ENCODE measurements around the gene CERS6. TPM values are rescaled to one million over a fixed set of nuclear protein-coding genes. Genes with fewer than 3 reads are reported as not detected.

Gene CERS6
- polyA plus RNA-seq, 1 donor from 2014 or later = 59.3 TPM

DNA sequence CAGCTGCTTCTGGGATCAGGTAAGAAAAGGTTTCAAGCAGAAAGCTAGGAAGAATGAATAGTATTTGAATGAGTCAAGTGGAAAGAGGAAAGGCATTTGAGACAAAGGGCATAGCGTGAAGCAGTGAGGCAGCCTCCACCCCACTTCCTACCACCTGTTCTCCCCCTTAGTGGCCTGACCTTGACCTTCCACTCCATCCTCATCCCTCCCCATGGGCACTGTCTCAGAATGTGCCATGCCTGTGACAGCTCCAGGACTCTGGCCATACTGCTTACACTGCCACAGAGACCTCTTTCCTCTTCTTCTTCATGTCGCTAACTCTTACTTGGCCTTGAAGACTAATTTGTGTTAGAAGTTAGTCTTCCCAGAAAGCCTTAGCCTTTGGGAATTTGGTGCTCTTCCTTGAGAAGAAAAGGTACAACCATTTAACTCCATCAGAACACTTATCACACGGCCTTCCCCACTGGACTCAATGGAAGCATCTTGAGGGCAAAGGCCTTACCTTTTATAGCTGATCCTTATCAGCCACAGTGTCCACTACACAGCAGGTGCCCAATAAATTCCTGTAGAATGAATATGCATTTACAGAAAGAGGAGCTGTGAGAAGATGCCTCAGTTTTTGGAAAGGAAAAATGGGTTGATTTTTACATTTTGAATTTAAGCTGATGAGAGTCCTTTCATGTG lies 331.2 kb downstream of the CERS6 start:
- H3K9me2 ChIP-seq (ENCODE audit: insufficient read depth, low read length) = no peaks in the 10 kb centered on the region
- H3K9ac ChIP-seq (ENCODE audit: low read length) = no peak overlapping the region
- no peak overlapping the region for H3K4me2 ChIP-seq (ENCODE audit: low read length)
- H2AFZ ChIP-seq (ENCODE audit: low read depth, low read length) = no peak overlapping the region
- no peaks in the 10 kb centered on the region for H3K79me2 ChIP-seq (replicated peaks; ENCODE audit: insufficient read depth, low read length)
- no peaks in the 10 kb centered on the region for H3K9me3 ChIP-seq (ENCODE audit: low read length)
- no peaks in the 10 kb centered on the region for H3K36me3 ChIP-seq (ENCODE audit: insufficient read depth, low read length)
- H3K27me3 ChIP-seq (ENCODE audit: insufficient read depth, low read depth, low read length) = no peaks in the 10 kb centered on the region
- no peak for TF ChIP-seq EZH2 (IDR thresholded peaks at IDR 0.05; ENCODE audit: borderline replicate concordance, insufficient read depth, low read length, poor library complexity, severe bottlenecking)
- no peak for TF ChIP-seq RAD21 (conservative IDR thresholded peaks at IDR 0.05)
- TF ChIP-seq, protein P1, sequence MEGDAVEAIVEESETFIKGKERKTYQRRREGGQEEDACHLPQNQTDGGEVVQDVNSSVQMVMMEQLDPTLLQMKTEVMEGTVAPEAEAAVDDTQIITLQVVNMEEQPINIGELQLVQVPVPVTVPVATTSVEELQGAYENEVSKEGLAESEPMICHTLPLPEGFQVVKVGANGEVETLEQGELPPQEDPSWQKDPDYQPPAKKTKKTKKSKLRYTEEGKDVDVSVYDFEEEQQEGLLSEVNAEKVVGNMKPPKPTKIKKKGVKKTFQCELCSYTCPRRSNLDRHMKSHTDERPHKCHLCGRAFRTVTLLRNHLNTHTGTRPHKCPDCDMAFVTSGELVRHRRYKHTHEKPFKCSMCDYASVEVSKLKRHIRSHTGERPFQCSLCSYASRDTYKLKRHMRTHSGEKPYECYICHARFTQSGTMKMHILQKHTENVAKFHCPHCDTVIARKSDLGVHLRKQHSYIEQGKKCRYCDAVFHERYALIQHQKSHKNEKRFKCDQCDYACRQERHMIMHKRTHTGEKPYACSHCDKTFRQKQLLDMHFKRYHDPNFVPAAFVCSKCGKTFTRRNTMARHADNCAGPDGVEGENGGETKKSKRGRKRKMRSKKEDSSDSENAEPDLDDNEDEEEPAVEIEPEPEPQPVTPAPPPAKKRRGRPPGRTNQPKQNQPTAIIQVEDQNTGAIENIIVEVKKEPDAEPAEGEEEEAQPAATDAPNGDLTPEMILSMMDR (IDR thresholded peaks at IDR 0.05; ENCODE audit: poor library complexity, severe bottlenecking) = no peak
- TF ChIP-seq SMC3 (conservative IDR thresholded peaks at IDR 0.05; ENCODE audit: poor library complexity) = no peak
- no peak for TF ChIP-seq EP300 (conservative IDR thresholded peaks at IDR 0.05; ENCODE audit: poor library complexity, severe bottlenecking)
- no peak for TF ChIP-seq MXI1 (conservative IDR thresholded peaks at IDR 0.05; ENCODE audit: poor library complexity, severe bottlenecking)
- H4K20me1 ChIP-seq (ENCODE audit: insufficient read depth) = no peaks in the 10 kb centered on the region
- H3K27ac ChIP-seq (ENCODE audit: low read length) = no peak overlapping the region
- H3K4me3 ChIP-seq (ENCODE audit: low read length) = no peak overlapping the region
- no peaks in the 10 kb centered on the region for H3F3A ChIP-seq (ENCODE audit: insufficient read depth, low read length, poor library complexity, severe bottlenecking)

DNA sequence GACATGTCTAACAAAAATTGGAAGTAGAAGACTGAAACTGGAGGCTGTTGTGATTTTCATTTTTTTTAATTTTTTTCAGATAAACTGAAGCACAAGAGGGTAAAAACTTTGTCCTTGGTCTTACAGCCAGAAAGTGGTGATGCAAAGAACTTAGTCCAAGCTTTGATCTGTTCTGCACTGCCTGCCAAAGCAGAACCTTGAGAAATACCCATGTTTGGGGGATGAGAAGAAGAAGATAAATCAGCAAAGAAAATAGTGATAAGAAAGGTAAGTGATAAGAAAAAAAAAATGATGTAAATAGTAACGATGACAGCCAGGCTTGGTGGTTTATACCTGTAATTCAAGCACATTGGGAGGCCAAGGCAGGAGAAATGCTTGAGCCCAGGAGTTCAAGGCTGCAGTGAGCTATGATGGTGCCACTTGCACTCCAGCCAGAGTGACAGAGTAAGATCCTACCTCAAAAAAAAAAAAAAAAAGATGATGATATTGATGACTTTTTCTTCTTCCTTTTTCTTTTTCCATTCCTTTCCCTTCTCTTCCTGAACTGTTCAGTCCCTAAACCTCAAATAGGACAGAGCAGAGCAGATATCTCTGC lies 331.8 kb downstream of the CERS6 start:
- H3F3A ChIP-seq (ENCODE audit: insufficient read depth, low read length, poor library complexity, severe bottlenecking) = no peaks in the 10 kb centered on the region
- H3K27me3 ChIP-seq (ENCODE audit: insufficient read depth, low read depth, low read length) = no peaks in the 10 kb centered on the region
- no peak overlapping the region for H3K27ac ChIP-seq (ENCODE audit: low read length)
- TF ChIP-seq EZH2 (IDR thresholded peaks at IDR 0.05; ENCODE audit: borderline replicate concordance, insufficient read depth, low read length, poor library complexity, severe bottlenecking) (no peak), MXI1 (conservative IDR thresholded peaks at IDR 0.05; ENCODE audit: poor library complexity, severe bottlenecking) (no peak), RAD21 (conservative IDR thresholded peaks at IDR 0.05) (no peak), TAF1 (IDR thresholded peaks at IDR 0.05; ENCODE audit: low read depth) (no peak), EP300 (conservative IDR thresholded peaks at IDR 0.05; ENCODE audit: poor library complexity, severe bottlenecking) (no peak), POLR2AphosphoS5 (IDR thresholded peaks at IDR 0.05) (no peak)
- TF ChIP-seq, protein P1 (IDR thresholded peaks at IDR 0.05; ENCODE audit: poor library complexity, severe bottlenecking) = no peak
- H2AFZ ChIP-seq (ENCODE audit: low read depth, low read length) = no peak overlapping the region
- H3K9ac ChIP-seq (ENCODE audit: low read length) = no peak overlapping the region
- H3K9me2 ChIP-seq (ENCODE audit: insufficient read depth, low read length) = no peaks in the 10 kb centered on the region
- no peaks in the 10 kb centered on the region for H4K20me1 ChIP-seq (ENCODE audit: insufficient read depth)
- H3K4me3 ChIP-seq (ENCODE audit: low read length) = no peak overlapping the region
- no peaks in the 10 kb centered on the region for H3K9me3 ChIP-seq (ENCODE audit: low read length)
- no peaks in the 10 kb centered on the region for H3K79me2 ChIP-seq (replicated peaks; ENCODE audit: insufficient read depth, low read length)
- H3K36me3 ChIP-seq (ENCODE audit: insufficient read depth, low read length) = no peaks in the 10 kb centered on the region
- no peak overlapping the region for H3K4me2 ChIP-seq (ENCODE audit: low read length)
